ENCODE data around the gene ATP5PD.

DNA sequence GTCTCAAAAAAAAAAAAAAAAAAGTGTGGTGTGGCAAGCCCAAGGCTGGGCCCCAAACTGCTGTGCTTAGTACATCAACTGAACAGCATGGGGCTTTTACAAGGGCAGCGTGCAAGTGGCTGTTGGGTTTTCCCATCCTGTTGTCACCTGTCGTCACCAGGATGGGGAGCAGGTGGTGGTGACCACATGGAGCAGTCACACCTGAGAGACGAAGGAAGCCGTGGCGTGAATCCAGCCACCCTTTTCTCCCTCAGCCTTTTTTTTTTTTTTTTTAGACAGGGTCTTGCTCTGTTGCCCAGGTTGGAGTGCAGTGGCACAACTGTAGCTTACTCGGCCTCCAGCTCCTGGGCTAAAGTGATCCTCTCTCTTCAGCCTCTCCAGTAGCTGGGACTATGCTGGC lies 38.4 kb downstream of the ATP5PD start:
- no peak for TF ChIP-seq EZH2 (IDR thresholded peaks at IDR 0.05; ENCODE audit: low read depth, low read length, severe bottlenecking)
- TF ChIP-seq, protein P1, sequence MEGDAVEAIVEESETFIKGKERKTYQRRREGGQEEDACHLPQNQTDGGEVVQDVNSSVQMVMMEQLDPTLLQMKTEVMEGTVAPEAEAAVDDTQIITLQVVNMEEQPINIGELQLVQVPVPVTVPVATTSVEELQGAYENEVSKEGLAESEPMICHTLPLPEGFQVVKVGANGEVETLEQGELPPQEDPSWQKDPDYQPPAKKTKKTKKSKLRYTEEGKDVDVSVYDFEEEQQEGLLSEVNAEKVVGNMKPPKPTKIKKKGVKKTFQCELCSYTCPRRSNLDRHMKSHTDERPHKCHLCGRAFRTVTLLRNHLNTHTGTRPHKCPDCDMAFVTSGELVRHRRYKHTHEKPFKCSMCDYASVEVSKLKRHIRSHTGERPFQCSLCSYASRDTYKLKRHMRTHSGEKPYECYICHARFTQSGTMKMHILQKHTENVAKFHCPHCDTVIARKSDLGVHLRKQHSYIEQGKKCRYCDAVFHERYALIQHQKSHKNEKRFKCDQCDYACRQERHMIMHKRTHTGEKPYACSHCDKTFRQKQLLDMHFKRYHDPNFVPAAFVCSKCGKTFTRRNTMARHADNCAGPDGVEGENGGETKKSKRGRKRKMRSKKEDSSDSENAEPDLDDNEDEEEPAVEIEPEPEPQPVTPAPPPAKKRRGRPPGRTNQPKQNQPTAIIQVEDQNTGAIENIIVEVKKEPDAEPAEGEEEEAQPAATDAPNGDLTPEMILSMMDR (IDR thresholded peaks at IDR 0.05; ENCODE audit: control extremely low read depth in 1 of 3, insufficient read depth in 1 of 3, low read depth in 1 of 3, low read length in 3 of 3): no peak
